Neutrophil (primary cell): Measurements from ENCODE around the gene SLC17A1.

Source experiments
- H3K27ac ChIP-seq: fragments of 200-600 bp; sonication (generic); 2 replicates; pipeline ENCODE4 v1.5.1; 2016; ENCODE audit warnings: mild to moderate bottlenecking, moderate library complexity
- H3K27me3 ChIP-seq: fragments of 200-600 bp; sonication (generic); 2 replicates; pipeline ENCODE4 v1.6.0; 2016; ENCODE audit warnings: mild to moderate bottlenecking
- H3K36me3 ChIP-seq: fragments of 200-600 bp; sonication (generic); 2 replicates; pipeline ENCODE4 v1.5.1; 2017
- H3K4me1 ChIP-seq, 2 experiments: fragments of 200-600 bp in 1 of 2; sonication (generic) in 1 of 2; 1 replicate in 1 of 2; 2 replicates in 1 of 2; pipeline versions ENCODE4 v1.5.1 to v1.6.1; 2013 to 2016; ENCODE audit warnings: low read depth in 1 of 2, low read length in 1 of 2, mild to moderate bottlenecking in 1 of 2, moderate library complexity in 1 of 2; ENCODE audit not compliant: control insufficient read depth in 1 of 2, insufficient read depth in 1 of 2
- H3K4me3 ChIP-seq, 2 experiments: fragments of 200-600 bp in 1 of 2; sonication (generic) in 1 of 2; 1 replicate in 1 of 2; 2 replicates in 1 of 2; pipeline ENCODE4 v1.5.1; 2013 to 2016; ENCODE audit warnings: low read depth in 1 of 2, low read length in 1 of 2, mild to moderate bottlenecking in 1 of 2, moderate library complexity in 1 of 2
- H3K9me3 ChIP-seq: fragments of 200-600 bp; sonication (generic); 2 replicates; pipeline ENCODE4 v1.5.1; 2016
- CTCF ChIP-seq: fragments of 200-600 bp; sonication (generic); IDR thresholded peaks from 2 replicates; pipeline ENCODE4 v1.5.1; 2016; ENCODE audit warnings: antibody characterized with exemption

SLC17A1 gene

GRCh38 chr6:25874822-25875562 is 43.1 kb upstream of the SLC17A1 start:
- H3K9me3 ChIP-seq, result no peaks in the 10 kb centered on the region

GRCh38 chr6:25874118-25874517 is 42.3 kb upstream of the SLC17A1 start, which contains the start of gene SLC17A3:
Gene SLC17A3, minus strand, starts transcription at chr6:25874243. Its CDS starts 5,856 bp downstream, at chr6:25868387.
- TF ChIP-seq CTCF, result no peak
- Histone ChIP-seq H3K27me3 (peaks cover 32% of the 10 kb centered on the region), H3K9me3 (no peaks in the 10 kb centered on the region), H3K4me3 (no peak within 1 kb of the TSS), H3K27ac (no peak within 1 kb of the TSS), H3K4me1 (no peaks in the 10 kb centered on the region), H3K36me3 (no peaks in the 10 kb centered on the region)

More at GRCh38 chr6:25874822-25875562, 43.1 kb upstream of the SLC17A1 start:
- H3K4me1 ChIP-seq, result no peaks in the 10 kb centered on the region
- no peak overlapping the region for H3K4me3 ChIP-seq
- no peaks in the 10 kb centered on the region for H3K36me3 ChIP-seq
- no peak overlapping the region for H3K27ac ChIP-seq
- no peak for TF ChIP-seq CTCF
- peaks cover 32% of the 10 kb centered on the region for H3K27me3 ChIP-seq

DNA sequence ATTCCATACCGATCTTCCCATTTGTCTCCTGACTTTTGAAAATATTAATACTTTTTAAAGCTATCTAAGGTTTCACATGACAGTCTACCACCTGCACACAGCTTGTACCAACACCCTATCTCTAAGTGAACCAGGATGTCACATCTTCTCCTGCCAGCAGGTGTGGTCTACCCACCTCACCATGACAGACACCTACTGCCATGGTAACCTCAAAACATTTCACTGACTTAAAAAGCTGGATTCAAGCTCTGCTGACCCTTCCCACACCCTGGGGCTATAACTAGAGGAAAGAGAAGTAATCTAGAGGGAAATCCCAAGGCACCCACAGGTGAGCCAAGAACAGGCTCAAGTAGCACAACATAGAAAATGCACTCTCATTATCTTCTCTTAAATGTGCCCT is 41.0 kb upstream of the SLC17A1 start:
- TF ChIP-seq CTCF, result no peak
- Histone ChIP-seq H3K36me3 (no peaks in the 10 kb centered on the region), H3K9me3 (no peaks in the 10 kb centered on the region), H3K27me3 (peaks cover 32% of the 10 kb centered on the region), H3K27ac (no peak overlapping the region), H3K4me3 (no peak overlapping the region), H3K4me1 (no peaks in the 10 kb centered on the region)

DNA sequence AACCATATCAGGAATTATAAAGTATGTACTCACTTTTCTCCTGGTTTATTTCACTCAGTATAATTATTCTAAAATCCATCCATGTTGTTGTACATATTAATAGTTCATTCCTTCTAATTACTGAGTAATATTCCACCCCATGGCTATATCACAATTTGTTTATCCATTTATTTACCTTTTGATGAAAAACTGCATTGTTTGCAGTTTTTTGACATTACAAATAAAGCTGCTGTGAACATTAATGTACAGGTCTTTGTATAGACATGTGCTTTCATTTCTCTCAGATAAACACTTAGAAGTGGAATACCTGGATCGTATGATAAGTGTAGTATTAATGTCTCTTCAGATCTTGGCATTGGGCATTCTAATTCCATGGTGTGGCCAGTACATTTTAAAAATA is 38.0 kb upstream of the SLC17A1 start:
- H3K27ac ChIP-seq, result no peak overlapping the region
- H3K36me3 ChIP-seq, result no peaks in the 10 kb centered on the region
- no peaks in the 10 kb centered on the region for H3K4me1 ChIP-seq
- H3K9me3 ChIP-seq, result no peaks in the 10 kb centered on the region
- TF ChIP-seq CTCF, result no peak
- H3K27me3 ChIP-seq, result peaks cover 14% of the 10 kb centered on the region
- H3K4me3 ChIP-seq, result no peak overlapping the region

DNA sequence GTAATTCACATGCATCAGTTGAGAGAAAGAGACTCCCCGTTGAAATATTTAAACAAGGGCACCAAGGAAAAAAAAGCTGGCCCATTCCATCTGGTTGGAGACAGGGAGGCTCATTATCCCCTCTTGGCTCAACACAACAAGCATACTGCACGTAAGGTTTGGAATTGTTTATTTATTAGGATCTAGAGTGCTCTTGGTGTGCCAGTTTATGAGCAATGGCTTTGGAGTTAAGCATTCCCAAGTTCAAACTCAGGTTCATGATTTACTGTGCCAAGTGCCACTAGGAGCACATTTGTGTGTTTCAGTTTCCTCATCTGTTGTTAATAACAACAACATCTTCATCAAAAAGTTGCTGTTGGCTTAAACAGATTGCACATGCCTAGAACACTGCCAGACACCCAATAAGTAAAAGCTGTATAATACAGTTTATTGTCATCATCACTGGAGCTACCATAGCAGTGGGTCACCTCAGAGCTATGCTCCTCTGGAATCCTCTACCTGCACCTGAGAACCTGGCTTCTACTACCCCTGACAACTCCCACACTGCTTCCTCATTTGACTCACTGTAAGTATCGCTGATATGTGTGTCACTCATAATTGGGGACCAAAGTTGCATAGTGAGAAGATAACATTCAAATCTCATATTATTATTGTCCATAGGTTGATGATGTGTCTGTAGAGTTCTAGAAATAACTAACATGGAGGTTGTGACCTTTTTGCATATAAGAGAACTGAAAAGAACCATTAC is 36.8 kb upstream of the SLC17A1 start:
- Histone ChIP-seq H3K4me1 (no peaks in the 10 kb centered on the region), H3K9me3 (no peaks in the 10 kb centered on the region), H3K4me3 (no peak overlapping the region), H3K27ac (no peak overlapping the region), H3K27me3 (peaks cover 6% of the 10 kb centered on the region), H3K36me3 (no peaks in the 10 kb centered on the region)
- TF ChIP-seq CTCF, result no peak
